Smooth muscle cell (in vitro differentiated cells): ENCODE measurements around the gene FRMD5. TPM values are rescaled to one million over a fixed set of nuclear protein-coding genes. Genes with fewer than 3 reads are reported as not detected.

ENCODE experiments used
- DNase-seq: peaks from one replicate; lab custom pipeline; 2025; ENCODE audit not compliant: unreplicated experiment; lab: John Stamatoyannopoulos, UW
- H2AFZ ChIP-seq: fragments of 200-600 bp; sonication (generic); 2 replicates; pipeline ENCODE4 v1.6.0; 2016; ENCODE audit warnings: antibody characterized with exemption, low read depth, mild to moderate bottlenecking
- H3F3A ChIP-seq: fragments of 200-600 bp; sonication (generic); 2 replicates; pipeline ENCODE4 v1.6.0; 2017; ENCODE audit warnings: antibody characterized with exemption, low read depth
- H3K27ac ChIP-seq: fragments of 200-600 bp; sonication (generic); 2 replicates; pipeline ENCODE4 v1.5.1; 2016; ENCODE audit warnings: low read depth, mild to moderate bottlenecking
- H3K27me3 ChIP-seq: fragments of 200-600 bp; sonication (generic); 2 replicates; pipeline ENCODE4 v1.6.1; 2016; ENCODE audit warnings: low read depth, mild to moderate bottlenecking
- H3K36me3 ChIP-seq: fragments of 200-600 bp; sonication (generic); 2 replicates; pipeline ENCODE4 v1.5.1; 2016; ENCODE audit warnings: low read depth
- H3K4me1 ChIP-seq: fragments of 200-600 bp; sonication (generic); 2 replicates; pipeline ENCODE4 v1.5.1; 2016; ENCODE audit warnings: low read depth
- H3K4me2 ChIP-seq: fragments of 200-600 bp; sonication (generic); 2 replicates; pipeline ENCODE4 v1.6.0; 2016; ENCODE audit warnings: mild to moderate bottlenecking
- H3K4me3 ChIP-seq: fragments of 200-600 bp; sonication (generic); 2 replicates; pipeline ENCODE4 v1.5.1; 2016; ENCODE audit warnings: mild to moderate bottlenecking
- H3K79me2 ChIP-seq: fragments of 200-600 bp; sonication (generic); 2 replicates; pipeline ENCODE4 v1.6.0; 2016; ENCODE audit warnings: low read depth, mild to moderate bottlenecking
- H3K9ac ChIP-seq: fragments of 200-600 bp; sonication (generic); 2 replicates; pipeline ENCODE4 v1.6.0; 2016; ENCODE audit warnings: low read depth
- H3K9me3 ChIP-seq: fragments of 200-600 bp; sonication (generic); replicated peaks from 2 replicates; pipeline ENCODE4 v1.5.1; 2016; ENCODE audit warnings: low read depth
- H4K20me1 ChIP-seq: fragments of 200-600 bp; sonication (generic); 2 replicates; pipeline ENCODE4 v1.6.0; 2016; ENCODE audit warnings: low read depth
- WGBS: methylation state at CpG from one replicate; pipeline ENCODE4 v1.1.7; 2016; ENCODE audit warnings: low lambda C conversion rate; 5-methylcytosine and 5-hydroxymethylcytosine counted together
- polyA plus RNA-seq: library from polyadenylated mRNA; unstranded; fragments of >200 nt; fragmentation: Nextera tagmentation; extraction: Ambion mirVana; gene quantifications from 2 replicates; pipeline ENCODE4 v1.2.1, GENCODE V29; 2016
- total RNA-seq: library from RNA; depleted of rRNA; stranded (reverse); fragments of >200 nt; gene quantifications from 2 replicates; pipeline ENCODE4 v1.2.3, GENCODE V29; 2014
- TF ChIP-seq, protein P1 (sequence below): fragments of 200-600 bp; sonication (generic); IDR thresholded peaks from 2 replicates; pipeline ENCODE4 v1.5.1; 2017; ENCODE audit warnings: borderline replicate concordance, mild to moderate bottlenecking, antibody characterized with exemption; ENCODE audit not compliant: insufficient read depth, poor library complexity, severe bottlenecking

Gene FRMD5
- total and polyA plus RNA-seq, 2 experiments from 2014 or later: 0.46 to 7.2 TPM

DNA sequence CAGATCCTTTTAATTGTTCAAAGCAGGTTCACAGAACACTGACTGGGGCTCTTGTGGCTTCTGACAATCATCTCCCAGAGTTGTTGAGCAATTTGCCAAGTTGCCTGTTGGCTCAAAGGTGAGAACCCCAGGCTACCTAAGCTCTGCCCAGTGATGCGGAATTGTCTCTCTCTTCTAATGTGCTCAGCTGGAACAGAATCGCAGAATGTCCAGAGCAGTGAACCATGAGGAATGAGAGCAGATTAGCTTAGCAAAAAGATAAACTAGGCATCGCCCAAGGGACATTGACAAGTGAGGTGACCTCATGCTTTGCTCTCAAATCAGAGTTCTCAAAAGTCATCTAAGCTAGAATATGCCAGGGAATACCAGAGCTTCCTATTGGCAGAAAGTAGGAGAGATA lies 220.2 kb downstream of the FRMD5 start:
- TF ChIP-seq, protein P1, sequence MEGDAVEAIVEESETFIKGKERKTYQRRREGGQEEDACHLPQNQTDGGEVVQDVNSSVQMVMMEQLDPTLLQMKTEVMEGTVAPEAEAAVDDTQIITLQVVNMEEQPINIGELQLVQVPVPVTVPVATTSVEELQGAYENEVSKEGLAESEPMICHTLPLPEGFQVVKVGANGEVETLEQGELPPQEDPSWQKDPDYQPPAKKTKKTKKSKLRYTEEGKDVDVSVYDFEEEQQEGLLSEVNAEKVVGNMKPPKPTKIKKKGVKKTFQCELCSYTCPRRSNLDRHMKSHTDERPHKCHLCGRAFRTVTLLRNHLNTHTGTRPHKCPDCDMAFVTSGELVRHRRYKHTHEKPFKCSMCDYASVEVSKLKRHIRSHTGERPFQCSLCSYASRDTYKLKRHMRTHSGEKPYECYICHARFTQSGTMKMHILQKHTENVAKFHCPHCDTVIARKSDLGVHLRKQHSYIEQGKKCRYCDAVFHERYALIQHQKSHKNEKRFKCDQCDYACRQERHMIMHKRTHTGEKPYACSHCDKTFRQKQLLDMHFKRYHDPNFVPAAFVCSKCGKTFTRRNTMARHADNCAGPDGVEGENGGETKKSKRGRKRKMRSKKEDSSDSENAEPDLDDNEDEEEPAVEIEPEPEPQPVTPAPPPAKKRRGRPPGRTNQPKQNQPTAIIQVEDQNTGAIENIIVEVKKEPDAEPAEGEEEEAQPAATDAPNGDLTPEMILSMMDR: no peak
- no peaks in the 10 kb centered on the region for H3K9me3 ChIP-seq
- no peak overlapping the region for H3K9ac ChIP-seq
- H3K79me2 ChIP-seq: no peaks in the 10 kb centered on the region
- no peak overlapping the region for H3K4me2 ChIP-seq
- no peak overlapping the region for H2AFZ ChIP-seq
- no peaks in the 10 kb centered on the region for H3K27me3 ChIP-seq
- H3K4me1 ChIP-seq: peaks cover 8% of the 10 kb centered on the region
- H3K27ac ChIP-seq: no peak overlapping the region
- H3F3A ChIP-seq: no peaks in the 10 kb centered on the region
- 91% methylated on average over 3 of the region's 3 CpGs for WGBS
- H3K36me3 ChIP-seq: no peaks in the 10 kb centered on the region
- no peak overlapping the region for H3K4me3 ChIP-seq
- no peaks in the 10 kb centered on the region for H4K20me1 ChIP-seq
- no peak for DNase-seq

DNA sequence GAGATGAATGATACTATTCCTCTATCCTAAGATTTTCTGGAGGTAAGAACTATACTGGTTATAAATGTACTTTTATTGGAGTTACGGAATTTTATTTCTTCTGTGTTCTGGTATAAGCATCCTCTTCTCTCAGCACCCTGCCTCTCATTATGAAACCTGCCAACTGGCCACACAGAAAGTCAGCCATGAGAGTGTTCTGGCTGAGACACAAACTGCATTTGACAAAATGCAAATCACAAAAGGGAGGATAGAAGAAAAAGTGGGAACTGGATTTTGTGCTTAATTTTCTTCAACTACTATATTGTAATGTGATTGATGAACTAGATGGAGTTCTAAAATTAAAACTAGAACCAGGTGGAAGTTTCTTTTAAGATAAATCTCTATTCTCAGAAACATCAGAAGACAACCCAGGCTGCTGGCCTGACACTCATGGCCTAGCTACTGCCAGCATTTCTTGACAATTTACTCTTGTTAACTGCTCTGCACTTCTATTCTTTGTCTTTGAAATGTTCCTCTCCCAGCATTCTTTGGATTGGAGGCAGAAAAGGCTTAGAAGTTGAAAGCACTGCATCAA lies 225.2 kb downstream of the FRMD5 start:
- TF ChIP-seq, protein P1: no peak
- WGBS: 100% methylated on average over 1 of the region's 1 CpG
- Histone ChIP-seq H2AFZ (no peak overlapping the region), H4K20me1 (no peaks in the 10 kb centered on the region), H3K4me3 (no peak overlapping the region), H3K27ac (no peak overlapping the region), H3K4me1 (peaks cover 2% of the 10 kb centered on the region), H3K79me2 (no peaks in the 10 kb centered on the region), H3K4me2 (no peak overlapping the region), H3K36me3 (no peaks in the 10 kb centered on the region), H3K9me3 (no peaks in the 10 kb centered on the region), H3K27me3 (no peaks in the 10 kb centered on the region), H3K9ac (no peak overlapping the region), H3F3A (no peaks in the 10 kb centered on the region)
- no peak for DNase-seq

DNA sequence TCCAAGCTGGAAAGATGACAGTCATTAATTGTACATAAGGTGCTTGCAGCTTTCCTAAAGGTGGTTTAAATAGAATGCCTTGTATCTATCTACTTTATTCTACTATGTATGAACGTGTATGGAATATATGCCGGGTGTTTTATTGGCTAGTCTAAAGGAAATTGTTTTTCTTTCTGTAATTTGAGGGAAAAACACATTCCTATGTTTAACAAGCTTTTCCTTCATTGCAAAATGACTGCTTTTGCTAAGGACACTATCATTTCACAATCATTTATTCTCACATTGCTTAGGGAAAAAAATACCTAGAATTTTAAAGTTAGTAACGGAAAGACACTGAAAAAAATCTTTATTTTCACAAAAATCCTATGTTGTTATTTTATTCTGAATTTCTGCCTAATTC lies 226.5 kb downstream of the FRMD5 start:
- H2AFZ ChIP-seq: no peak overlapping the region
- H3K79me2 ChIP-seq: no peaks in the 10 kb centered on the region
- no peaks in the 10 kb centered on the region for H4K20me1 ChIP-seq
- no peaks in the 10 kb centered on the region for H3K36me3 ChIP-seq
- no peaks in the 10 kb centered on the region for H3F3A ChIP-seq
- H3K27me3 ChIP-seq: no peaks in the 10 kb centered on the region
- TF ChIP-seq, protein P1: no peak
- H3K9ac ChIP-seq: no peak overlapping the region
- no peak for DNase-seq
- no peak overlapping the region for H3K4me3 ChIP-seq
- H3K4me2 ChIP-seq: no peak overlapping the region
- H3K9me3 ChIP-seq: no peaks in the 10 kb centered on the region
- H3K27ac ChIP-seq: no peak overlapping the region
- H3K4me1 ChIP-seq: peaks cover 2% of the 10 kb centered on the region
- WGBS: 70% methylated on average over 3 of the region's 3 CpGs

DNA sequence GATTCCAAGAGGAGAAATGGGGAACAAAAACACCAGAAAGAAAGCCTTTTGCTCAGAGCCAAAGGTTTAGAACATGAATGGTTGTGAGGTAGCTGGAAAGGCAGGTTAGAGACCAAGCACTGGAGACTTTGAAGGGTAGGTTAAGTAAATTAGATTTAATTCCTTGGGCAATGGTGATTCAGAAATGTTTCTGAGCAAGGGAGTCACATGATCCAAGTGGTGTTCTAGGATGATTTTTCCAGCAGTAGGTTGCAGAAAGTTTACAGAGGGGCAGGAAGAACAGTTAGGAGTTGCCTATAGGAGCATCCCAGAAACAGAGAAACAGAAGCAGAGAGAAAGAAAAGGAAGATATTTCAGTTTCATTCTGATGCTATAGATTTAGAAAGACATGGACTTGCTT lies 228.4 kb downstream of the FRMD5 start:
- no peaks in the 10 kb centered on the region for H3K27me3 ChIP-seq
- no peaks in the 10 kb centered on the region for H3K36me3 ChIP-seq
- H3K27ac ChIP-seq: no peak overlapping the region
- peaks cover 2% of the 10 kb centered on the region for H3K4me1 ChIP-seq
- H3K79me2 ChIP-seq: no peaks in the 10 kb centered on the region
- H3F3A ChIP-seq: no peaks in the 10 kb centered on the region
- no peaks in the 10 kb centered on the region for H3K9me3 ChIP-seq
- DNase-seq: no peak
- H4K20me1 ChIP-seq: no peaks in the 10 kb centered on the region
- TF ChIP-seq, protein P1: no peak
- no peak overlapping the region for H3K4me3 ChIP-seq
- no peak overlapping the region for H3K9ac ChIP-seq
- H2AFZ ChIP-seq: no peak overlapping the region
- no peak overlapping the region for H3K4me2 ChIP-seq
